T-helper 17 cell (primary cell): ENCODE data around the gene TEK. TPM values are rescaled to one million over a fixed set of nuclear protein-coding genes. Genes with fewer than 3 reads are reported as not detected.

Experiments used
- ATAC-seq: fragments of 150-1000 bp; cut with Tn5 transposase; 2 replicates; pipeline ENCODE4 v1.10.0; 2021; ENCODE audit warnings: mild to moderate bottlenecking, moderate library complexity
- DNase-seq, 3 donors: peaks; one replicate each; pipeline versions ENCODE4 v3.0.0 to v3.0.0-alpha.2; 2020 to 2021
- H3K9me3 ChIP-seq: one replicate; pipeline ENCODE4 v1.7.0; 2013; ENCODE audit warnings: low read length, mild to moderate bottlenecking; ENCODE audit not compliant: control insufficient read depth, poor library complexity, severe bottlenecking
- H3K27ac Mint-ChIP-seq: one replicate; pipeline ENCODE4 v1.8.0; 2022; ENCODE audit warnings: mild to moderate bottlenecking, moderate library complexity, mixed read lengths
- H3K27me3 Mint-ChIP-seq: one replicate; pipeline ENCODE4 v1.8.0; 2022; ENCODE audit warnings: mixed read lengths
- H3K36me3 Mint-ChIP-seq: one replicate; pipeline ENCODE4 v1.8.0; 2022; ENCODE audit warnings: low read depth, mixed read lengths
- H3K4me1 Mint-ChIP-seq: one replicate; pipeline ENCODE4 v1.8.0; 2022; ENCODE audit warnings: mild to moderate bottlenecking, mixed read lengths
- H3K4me3 Mint-ChIP-seq: one replicate; pipeline ENCODE4 v1.8.0; 2022; ENCODE audit warnings: mild to moderate bottlenecking, moderate library complexity, mixed read lengths
- total RNA-seq, 4 donors: library from RNA in 2 of 4; stranded (reverse) in 2 of 4; gene quantifications; one replicate each; pipeline ENCODE4 v1.2.3 and lab custom pipeline; 2022 to 2026

Gene TEK
- total RNA-seq, 2 donors from 2014 or later = not detected

DNA sequence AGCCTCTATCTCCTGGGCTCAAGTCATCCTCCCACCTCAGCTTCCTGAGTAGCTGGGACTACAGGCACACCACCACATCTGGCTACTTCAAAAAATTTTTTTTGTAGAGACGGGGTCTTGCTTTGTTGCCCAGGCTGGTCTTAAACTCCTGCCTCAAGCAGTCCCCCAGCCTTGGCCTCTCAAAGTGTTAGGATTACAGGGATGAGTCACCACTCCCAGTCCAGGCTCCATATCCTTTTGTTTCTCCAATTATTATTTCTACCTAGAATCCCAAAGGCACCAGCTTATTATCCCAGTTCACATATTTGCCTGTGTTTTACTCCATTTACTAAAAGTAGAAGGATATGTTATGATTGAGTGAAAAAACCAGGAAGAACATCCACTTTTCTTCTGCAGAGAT, 84.9 kb downstream of the TEK start:
- Mint-ChIP-seq H3K4me1 (no peaks in the 10 kb centered on the region), H3K4me3 (no peak overlapping the region), H3K27me3 (no peaks in the 10 kb centered on the region), H3K27ac (no peak overlapping the region), H3K36me3 (no peaks in the 10 kb centered on the region)
- DNase-seq = no peak
- ATAC-seq = no peak
- no peaks in the 10 kb centered on the region for H3K9me3 ChIP-seq

DNA sequence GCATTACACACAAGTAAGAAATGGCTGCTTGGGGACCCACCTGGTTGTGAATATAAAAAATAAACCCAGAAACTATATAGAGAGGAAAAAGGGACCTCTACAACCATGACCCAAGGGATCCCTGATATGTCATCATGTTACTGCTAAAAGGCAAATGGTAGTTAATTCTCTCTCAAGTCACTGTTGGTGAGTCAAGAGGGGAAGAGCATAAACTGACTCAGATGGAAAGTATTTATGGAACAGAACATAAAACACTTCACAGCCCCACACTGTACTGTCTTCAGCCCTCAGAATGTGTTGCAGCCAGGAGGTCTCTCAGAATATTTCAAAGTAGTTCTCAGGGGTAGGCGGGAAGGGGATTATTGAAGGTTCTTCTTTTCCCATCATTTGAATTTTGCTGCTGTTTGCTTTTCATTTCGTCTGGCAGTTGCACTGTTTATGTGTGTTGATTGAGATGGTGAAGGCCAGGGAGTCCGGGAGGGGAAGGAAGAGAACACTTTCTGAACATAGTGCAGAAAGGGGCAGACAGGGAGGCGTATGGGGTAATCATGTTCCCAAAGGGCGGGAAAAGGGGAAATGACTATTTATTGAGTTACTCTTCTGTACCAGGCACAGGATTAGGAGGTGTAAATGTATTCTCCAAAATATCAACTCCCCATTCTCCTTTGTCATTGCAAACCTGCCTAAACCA, 85.5 kb downstream of the TEK start:
- ATAC-seq = no peak
- H3K27ac Mint-ChIP-seq = no peak overlapping the region
- H3K4me3 Mint-ChIP-seq = no peak overlapping the region
- H3K27me3 Mint-ChIP-seq = peaks cover 2% of the 10 kb centered on the region
- H3K36me3 Mint-ChIP-seq = no peaks in the 10 kb centered on the region
- DNase-seq = no peak
- no peaks in the 10 kb centered on the region for H3K9me3 ChIP-seq
- H3K4me1 Mint-ChIP-seq = no peaks in the 10 kb centered on the region

DNA sequence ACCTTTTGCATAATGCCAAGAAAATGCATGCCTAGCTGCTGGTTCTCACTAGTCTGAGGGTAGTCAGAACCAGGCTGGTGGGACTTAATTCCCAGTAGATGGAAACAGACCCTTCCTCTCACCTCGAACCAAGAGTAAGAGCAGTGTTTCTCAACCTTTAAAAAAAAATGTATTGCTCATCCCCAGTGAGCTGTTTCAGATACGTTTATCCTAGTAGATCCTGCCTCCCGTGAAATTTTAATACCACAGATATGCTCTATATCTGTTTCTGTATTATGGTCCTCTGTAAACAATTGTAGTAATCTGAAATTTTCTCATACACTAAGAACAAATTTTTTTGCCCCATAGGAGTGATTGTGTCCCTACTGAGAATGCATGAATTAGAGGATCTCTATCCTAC, 86.2 kb downstream of the TEK start:
- no peak for ATAC-seq
- no peaks in the 10 kb centered on the region for H3K9me3 ChIP-seq
- H3K36me3 Mint-ChIP-seq = no peaks in the 10 kb centered on the region

DNA sequence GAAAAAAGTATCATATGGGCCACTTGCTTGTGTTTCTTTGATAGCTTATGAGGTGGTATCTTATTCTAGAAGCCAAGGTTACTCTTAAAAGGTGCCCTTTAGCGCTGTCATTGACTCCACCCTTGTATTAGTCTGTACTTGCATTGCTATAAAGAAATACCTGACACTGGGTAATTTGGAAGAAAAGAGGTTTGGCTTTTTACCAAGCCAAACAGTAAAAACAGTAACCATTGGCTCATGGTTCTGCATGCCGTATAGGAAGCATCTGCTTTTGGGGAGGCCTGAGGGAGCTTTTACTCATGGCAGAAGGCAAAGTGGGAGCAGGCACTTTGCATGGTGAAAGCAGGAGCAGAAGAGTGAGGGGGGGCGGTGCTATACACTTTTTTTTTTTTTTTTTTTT, 87.4 kb downstream of the TEK start:
- Mint-ChIP-seq H3K4me1 (no peaks in the 10 kb centered on the region), H3K27me3 (peaks cover 12% of the 10 kb centered on the region), H3K4me3 (no peak overlapping the region), H3K36me3 (no peaks in the 10 kb centered on the region), H3K27ac (no peak overlapping the region)
- no peak for ATAC-seq
- DNase-seq = no peak
- no peaks in the 10 kb centered on the region for H3K9me3 ChIP-seq

More for the DNA sequence above, 86.2 kb downstream of the TEK start:
- Mint-ChIP-seq H3K27me3 (peaks cover 7% of the 10 kb centered on the region), H3K4me3 (no peak overlapping the region), H3K4me1 (no peaks in the 10 kb centered on the region), H3K27ac (no peak overlapping the region)
- no peak for DNase-seq

DNA sequence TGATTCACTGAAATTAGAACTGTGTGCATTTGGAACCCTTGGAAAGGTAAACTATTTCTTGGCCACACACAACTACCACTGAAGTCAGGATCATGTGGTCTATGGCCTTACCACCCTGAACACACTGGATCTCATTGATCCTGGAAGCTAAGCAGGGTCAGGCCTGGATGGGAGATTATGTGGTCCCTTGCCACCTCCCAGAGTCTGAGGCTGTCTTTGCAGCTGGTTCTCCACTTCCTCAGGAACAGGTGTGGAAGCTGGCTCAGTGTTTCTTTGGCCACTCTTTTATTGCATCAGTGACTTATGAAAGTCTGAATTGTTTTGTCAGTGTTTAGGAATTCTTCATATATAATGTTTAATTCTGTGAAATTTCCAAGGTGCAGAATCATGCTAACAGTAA, 89.2 kb downstream of the TEK start:
- peaks cover 20% of the 10 kb centered on the region for H3K27me3 Mint-ChIP-seq
- H3K9me3 ChIP-seq = no peaks in the 10 kb centered on the region
- H3K36me3 Mint-ChIP-seq = no peaks in the 10 kb centered on the region
- no peak overlapping the region for H3K4me3 Mint-ChIP-seq
- DNase-seq (no peak), ATAC-seq (no peak)
- no peak overlapping the region for H3K27ac Mint-ChIP-seq
- no peaks in the 10 kb centered on the region for H3K4me1 Mint-ChIP-seq

DNA sequence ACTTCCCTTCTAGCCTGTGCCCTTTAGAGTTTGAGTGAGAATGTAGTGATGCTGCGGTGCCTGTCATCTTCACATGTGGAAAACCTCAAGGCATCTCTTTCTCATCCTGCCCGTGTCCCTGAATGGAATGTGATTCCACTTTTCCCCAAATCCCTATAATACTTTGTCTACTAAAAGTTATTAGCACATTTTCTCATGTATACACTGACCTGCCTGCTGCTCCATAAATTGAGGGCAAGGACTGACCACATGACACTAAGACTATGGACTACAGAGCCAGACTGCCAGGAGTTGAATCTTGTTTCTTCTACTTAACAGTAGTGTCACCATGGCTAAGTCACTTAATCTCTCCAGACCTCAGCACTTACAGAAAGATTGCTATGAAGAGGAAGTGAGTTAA, 93.0 kb downstream of the TEK start:
- H3K9me3 ChIP-seq = no peaks in the 10 kb centered on the region
- Mint-ChIP-seq H3K27me3 (peaks cover 29% of the 10 kb centered on the region), H3K4me1 (no peaks in the 10 kb centered on the region)

DNA sequence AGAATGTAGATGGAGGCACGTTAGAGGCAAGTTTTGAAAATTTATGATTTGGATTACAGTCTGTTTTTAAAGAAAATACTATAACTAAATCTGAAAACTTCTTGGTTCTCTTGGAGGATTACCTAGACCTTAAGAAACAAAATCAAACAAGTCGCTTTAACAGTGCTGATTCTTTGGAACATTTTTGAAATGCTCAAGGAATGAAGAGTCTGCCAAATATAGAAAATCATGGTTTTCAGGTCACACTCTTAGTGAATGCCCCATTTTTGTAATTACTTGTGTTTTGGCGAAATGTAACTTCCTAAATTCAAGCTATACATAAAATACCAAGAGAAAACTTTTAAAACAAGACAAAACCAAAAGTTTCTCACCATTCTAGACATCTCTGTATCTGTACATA, 94.8 kb downstream of the TEK start:
- Mint-ChIP-seq H3K4me3 (no peak overlapping the region), H3K27me3 (peaks cover 29% of the 10 kb centered on the region), H3K27ac (no peak overlapping the region), H3K36me3 (no peaks in the 10 kb centered on the region), H3K4me1 (no peaks in the 10 kb centered on the region)
- DNase-seq (no peak), ATAC-seq (no peak)
- no peaks in the 10 kb centered on the region for H3K9me3 ChIP-seq

More for the DNA sequence above, 93.0 kb downstream of the TEK start:
- Mint-ChIP-seq H3K36me3 (no peaks in the 10 kb centered on the region), H3K4me3 (no peak overlapping the region), H3K27ac (no peak overlapping the region)
- DNase-seq (no peak), ATAC-seq (no peak)

DNA sequence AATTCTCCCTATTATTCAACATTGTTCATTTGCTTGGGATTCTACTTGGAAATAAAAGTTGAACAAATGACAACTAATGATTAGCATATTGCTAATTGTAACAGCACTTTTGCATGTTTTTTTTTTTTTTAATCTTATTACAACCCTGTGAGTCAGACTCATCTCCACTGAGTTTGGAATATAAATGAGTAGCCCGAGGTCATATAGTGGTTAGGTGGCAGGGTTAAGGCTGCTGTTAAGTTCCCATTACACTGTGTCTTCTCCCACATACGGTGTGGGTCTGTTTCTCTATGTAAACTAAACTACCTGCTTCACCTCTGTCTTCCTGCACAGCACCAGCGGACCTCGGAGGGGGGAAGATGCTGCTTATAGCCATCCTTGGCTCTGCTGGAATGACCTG, 95.6 kb downstream of the TEK start:
- no peak overlapping the region for H3K4me3 Mint-ChIP-seq
- peaks cover 27% of the 10 kb centered on the region for H3K27me3 Mint-ChIP-seq
- no peaks in the 10 kb centered on the region for H3K4me1 Mint-ChIP-seq
- H3K27ac Mint-ChIP-seq = no peak overlapping the region
- H3K9me3 ChIP-seq = no peaks in the 10 kb centered on the region
- no peak for DNase-seq
- no peak for ATAC-seq
- no peaks in the 10 kb centered on the region for H3K36me3 Mint-ChIP-seq

DNA sequence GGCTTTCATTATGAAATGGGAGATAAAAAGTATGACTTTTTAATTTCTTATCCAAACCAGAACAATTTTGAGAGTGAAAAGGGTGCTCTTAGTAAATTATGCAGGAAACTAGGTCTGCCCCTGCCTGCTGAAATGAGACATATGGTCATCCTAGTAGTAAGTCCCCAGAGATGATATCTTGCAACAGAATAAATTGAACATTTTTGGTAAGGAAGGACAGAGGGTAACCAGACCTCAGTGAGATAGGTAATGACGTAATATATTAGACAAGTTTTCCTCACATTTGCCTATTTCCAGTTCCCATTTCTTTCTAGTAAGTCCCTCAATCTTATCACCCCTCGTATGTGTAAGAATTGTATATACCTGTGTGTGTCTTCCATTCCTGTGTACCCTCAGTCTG, 96.2 kb downstream of the TEK start:
- no peaks in the 10 kb centered on the region for H3K9me3 ChIP-seq
- Mint-ChIP-seq H3K4me1 (no peaks in the 10 kb centered on the region), H3K36me3 (no peaks in the 10 kb centered on the region), H3K27ac (no peak overlapping the region), H3K4me3 (no peak overlapping the region), H3K27me3 (peaks cover 25% of the 10 kb centered on the region)
- ATAC-seq (no peak), DNase-seq (no peak)

DNA sequence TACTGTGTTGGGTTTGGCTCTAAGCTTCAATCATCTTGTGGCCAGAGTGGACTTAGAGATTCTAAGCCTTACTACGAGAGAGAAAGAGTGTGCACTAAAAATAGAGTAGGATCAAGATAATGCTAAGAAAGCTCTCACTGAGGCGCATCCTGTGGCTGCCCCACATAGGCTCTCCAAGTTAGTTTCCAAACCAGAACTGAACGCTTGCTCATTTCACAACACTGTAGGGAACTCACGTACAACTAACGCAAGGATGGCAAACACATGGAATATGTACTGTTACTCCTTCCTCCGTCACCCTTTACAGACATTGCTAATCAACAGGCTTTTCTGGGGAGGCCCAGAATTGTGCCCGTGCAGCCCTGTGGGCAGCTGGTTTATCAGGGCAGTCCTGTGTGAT, 97.0 kb downstream of the TEK start:
- ATAC-seq (no peak), DNase-seq (no peak)
- H3K4me3 Mint-ChIP-seq = no peak overlapping the region
- H3K27me3 Mint-ChIP-seq = peaks cover 22% of the 10 kb centered on the region
- H3K9me3 ChIP-seq = no peaks in the 10 kb centered on the region
- no peaks in the 10 kb centered on the region for H3K4me1 Mint-ChIP-seq
- no peaks in the 10 kb centered on the region for H3K36me3 Mint-ChIP-seq
- H3K27ac Mint-ChIP-seq = no peak overlapping the region

DNA sequence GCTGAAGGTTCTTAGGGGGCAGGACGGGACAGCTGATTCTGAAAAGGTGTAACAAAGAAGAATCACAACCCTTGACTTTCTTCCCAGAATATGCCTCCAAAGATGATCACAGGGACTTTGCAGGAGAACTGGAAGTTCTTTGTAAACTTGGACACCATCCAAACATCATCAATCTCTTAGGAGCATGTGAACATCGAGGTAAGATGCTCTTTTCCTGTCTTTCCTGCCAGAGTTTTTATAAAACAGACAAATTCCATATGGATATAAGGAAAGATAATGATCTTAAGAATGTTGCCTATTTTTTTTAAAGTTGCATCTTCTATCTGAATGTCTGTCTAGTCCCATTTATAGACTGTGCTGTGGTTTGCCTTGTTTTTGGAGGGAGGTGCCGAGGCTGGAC, 100.0 kb downstream of the TEK start:
- ATAC-seq = no peak
- no peaks in the 10 kb centered on the region for H3K9me3 ChIP-seq
- Mint-ChIP-seq H3K36me3 (no peaks in the 10 kb centered on the region), H3K4me3 (no peak overlapping the region), H3K27me3 (peaks cover 20% of the 10 kb centered on the region), H3K4me1 (no peaks in the 10 kb centered on the region), H3K27ac (no peak overlapping the region)
- no peak for DNase-seq

DNA sequence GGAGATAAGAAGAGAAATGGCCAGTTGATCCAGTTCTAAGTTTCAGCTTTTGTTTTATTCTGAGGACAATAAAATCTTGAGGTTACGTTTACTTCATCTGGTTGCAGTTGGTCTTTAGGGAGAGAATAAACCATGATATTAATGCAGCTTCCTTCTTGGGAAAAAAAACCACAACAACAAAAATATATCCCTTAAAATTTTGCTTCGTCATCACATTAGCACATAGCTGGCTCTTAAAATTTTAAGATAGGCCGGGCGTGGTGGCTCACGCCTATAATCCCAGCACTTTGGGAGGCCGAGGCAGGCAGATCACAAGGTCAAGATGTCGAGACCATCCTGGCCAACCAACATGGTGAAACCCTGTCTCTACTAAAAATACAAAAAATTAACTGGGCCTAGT, 101.6 kb downstream of the TEK start:
- ATAC-seq = no peak
- H3K9me3 ChIP-seq = no peaks in the 10 kb centered on the region
- H3K4me3 Mint-ChIP-seq = no peak overlapping the region
- peaks cover 26% of the 10 kb centered on the region for H3K27me3 Mint-ChIP-seq
- no peak for DNase-seq
- no peaks in the 10 kb centered on the region for H3K4me1 Mint-ChIP-seq
- no peaks in the 10 kb centered on the region for H3K36me3 Mint-ChIP-seq
- H3K27ac Mint-ChIP-seq = no peak overlapping the region

DNA sequence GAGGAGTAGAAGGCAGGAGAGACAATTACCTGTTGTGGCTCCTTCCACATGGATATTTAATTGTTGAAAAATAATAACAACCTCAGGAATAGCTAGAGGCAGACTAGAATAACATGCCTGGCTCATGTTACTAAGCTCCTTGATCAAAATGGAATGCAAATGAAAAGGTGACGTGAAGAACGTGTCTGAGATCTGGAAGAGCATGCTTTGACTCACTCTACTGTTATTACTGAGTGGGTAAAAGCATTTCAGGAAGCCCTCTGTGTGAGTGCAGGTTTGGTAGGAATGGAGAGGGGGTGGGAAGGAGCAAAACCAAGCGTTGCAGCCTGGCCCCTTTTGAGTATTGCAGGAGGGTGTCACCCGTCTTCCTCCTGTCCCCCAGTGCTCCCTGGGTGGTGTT, 103.2 kb downstream of the TEK start:
- no peak overlapping the region for H3K4me3 Mint-ChIP-seq
- no peaks in the 10 kb centered on the region for H3K4me1 Mint-ChIP-seq
- H3K9me3 ChIP-seq = no peaks in the 10 kb centered on the region
- no peak for ATAC-seq
- no peak for DNase-seq
- peaks cover 20% of the 10 kb centered on the region for H3K27me3 Mint-ChIP-seq
- no peak overlapping the region for H3K27ac Mint-ChIP-seq
- H3K36me3 Mint-ChIP-seq = no peaks in the 10 kb centered on the region

DNA sequence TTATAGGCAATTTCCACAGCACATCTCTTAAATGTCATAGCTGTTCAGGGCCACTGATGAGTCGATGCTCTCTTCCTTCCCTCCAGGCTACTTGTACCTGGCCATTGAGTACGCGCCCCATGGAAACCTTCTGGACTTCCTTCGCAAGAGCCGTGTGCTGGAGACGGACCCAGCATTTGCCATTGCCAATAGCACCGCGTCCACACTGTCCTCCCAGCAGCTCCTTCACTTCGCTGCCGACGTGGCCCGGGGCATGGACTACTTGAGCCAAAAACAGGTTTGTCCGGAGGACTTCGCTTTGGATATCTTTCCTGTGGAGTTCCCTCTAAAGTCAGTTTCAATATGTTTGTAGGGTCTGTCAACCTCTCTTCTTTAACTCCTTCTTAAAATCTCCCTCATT, 103.6 kb downstream of the TEK start:
- DNase-seq (no peak), ATAC-seq (no peak)
- H3K4me3 Mint-ChIP-seq = no peak overlapping the region
- no peak overlapping the region for H3K27ac Mint-ChIP-seq
- peaks cover 20% of the 10 kb centered on the region for H3K27me3 Mint-ChIP-seq
- H3K4me1 Mint-ChIP-seq = no peaks in the 10 kb centered on the region
- H3K9me3 ChIP-seq = no peaks in the 10 kb centered on the region
- no peaks in the 10 kb centered on the region for H3K36me3 Mint-ChIP-seq
